Trophoblast cell (in vitro differentiated cells and primary cell): ENCODE measurements around the gene NPY5R.

Experiments used
- DNase-seq, 2 donors: peaks; one replicate each; pipeline ENCODE4 v3.0.0-alpha.2; 2016
- H2AFZ ChIP-seq: 2 replicates; pipeline ENCODE4 v1.6.1; 2013; ENCODE audit warnings: low read length, moderate library complexity, mild to moderate bottlenecking; ENCODE audit not compliant: insufficient read depth, poor library complexity
- H2AK5ac ChIP-seq: 2 replicates; pipeline ENCODE4 v1.6.1; 2013; ENCODE audit warnings: mild to moderate bottlenecking, low read length
- H2BK120ac ChIP-seq: 2 replicates; pipeline ENCODE4 v1.6.1; 2013; ENCODE audit warnings: low read length, mild to moderate bottlenecking, moderate library complexity; ENCODE audit not compliant: insufficient read depth, poor library complexity
- H2BK12ac ChIP-seq: 2 replicates; pipeline ENCODE4 v1.6.1; 2013; ENCODE audit warnings: mild to moderate bottlenecking, low read length, moderate library complexity
- H2BK5ac ChIP-seq: 2 replicates; pipeline ENCODE4 v1.6.1; 2013; ENCODE audit warnings: low read length, low read depth, moderate library complexity, mild to moderate bottlenecking; ENCODE audit not compliant: poor library complexity
- H3K14ac ChIP-seq: 2 replicates; pipeline ENCODE4 v1.6.1; 2013; ENCODE audit warnings: mild to moderate bottlenecking, low read length
- H3K18ac ChIP-seq: 2 replicates; pipeline ENCODE4 v1.6.1; 2013; ENCODE audit warnings: mild to moderate bottlenecking, low read length
- H3K23ac ChIP-seq: 2 replicates; pipeline ENCODE4 v1.6.1; 2013; ENCODE audit warnings: low read length
- H3K27ac ChIP-seq: 2 replicates; pipeline ENCODE4 v1.5.1; 2013; ENCODE audit warnings: low read depth, mild to moderate bottlenecking, inconsistent platforms, low read length, moderate library complexity
- H3K27me3 ChIP-seq: 2 replicates; pipeline ENCODE4 v1.6.1; 2013; ENCODE audit warnings: inconsistent platforms, mild to moderate bottlenecking, low read length, moderate library complexity; ENCODE audit not compliant: insufficient read depth
- H3K36me3 ChIP-seq, 2 experiments: 1 replicate in 1 of 2; 2 replicates in 1 of 2; pipeline ENCODE4 v1.6.1; 2013; ENCODE audit warnings: low read length in 2 of 2, mild to moderate bottlenecking in 2 of 2, moderate library complexity in 1 of 2; ENCODE audit not compliant: insufficient read depth in 2 of 2, control insufficient read depth in 1 of 2
- H3K4ac ChIP-seq: 2 replicates; pipeline ENCODE4 v1.6.1; 2013; ENCODE audit warnings: low read depth, mild to moderate bottlenecking, low read length, moderate library complexity
- H3K4me1 ChIP-seq, 2 experiments: 1 replicate in 1 of 2; 2 replicates in 1 of 2; pipeline ENCODE4 v1.6.1; 2013; ENCODE audit warnings: low read length in 2 of 2, mild to moderate bottlenecking in 2 of 2, moderate library complexity in 1 of 2; ENCODE audit not compliant: insufficient read depth in 2 of 2, control insufficient read depth in 1 of 2
- H3K4me2 ChIP-seq: 2 replicates; pipeline ENCODE4 v1.6.1; 2013; ENCODE audit warnings: inconsistent platforms, mild to moderate bottlenecking, low read length, moderate library complexity
- H3K4me3 ChIP-seq: 2 replicates; pipeline ENCODE4 v1.5.1; 2013; ENCODE audit warnings: mild to moderate bottlenecking, low read depth, low read length, inconsistent platforms
- H3K79me1 ChIP-seq: one replicate; pipeline ENCODE4 v1.6.1; 2013; ENCODE audit warnings: low read length
- H3K79me2 ChIP-seq: 2 replicates; pipeline ENCODE4 v1.6.1; 2013; ENCODE audit warnings: low read length, mild to moderate bottlenecking; ENCODE audit not compliant: control insufficient read depth, insufficient read depth, poor library complexity
- H3K9ac ChIP-seq: 2 replicates; pipeline ENCODE4 v1.6.1; 2013; ENCODE audit warnings: mild to moderate bottlenecking, low read length
- H3K9me3 ChIP-seq: 2 replicates; pipeline ENCODE4 v1.6.1; 2013; ENCODE audit warnings: low read depth, mild to moderate bottlenecking, control low read depth, inconsistent platforms, low read length; ENCODE audit not compliant: insufficient read depth
- H4K12ac ChIP-seq: 2 replicates; pipeline ENCODE4 v1.6.1; 2013; ENCODE audit warnings: low read depth, mild to moderate bottlenecking, low read length, moderate library complexity
- H4K8ac ChIP-seq: 2 replicates; pipeline ENCODE4 v1.6.1; 2013; ENCODE audit warnings: low read depth, mild to moderate bottlenecking, low read length, moderate library complexity
- H4K91ac ChIP-seq: one replicate; pipeline ENCODE4 v1.6.1; 2013; ENCODE audit warnings: low read depth, mild to moderate bottlenecking, low read length, moderate library complexity
- WGBS: extraction: QIAGEN DNeasy Blood & Tissue Kit; methylation state at CpG from one replicate; pipeline ENCODE4 v1.1.7; 2013; ENCODE audit warnings: missing lambda C conversion rate; ENCODE audit not compliant: insufficient read length, insufficient coverage; ENCODE audit errors: extremely low coverage; 5-methylcytosine and 5-hydroxymethylcytosine counted together

The NPY5R gene

GRCh38 chr4:163309466-163309865 lies 34.2 kb upstream of the NPY5R start:
- no peak overlapping the region for H2BK120ac ChIP-seq
- no peaks in the 10 kb centered on the region for H3K36me3 ChIP-seq
- H3K4ac ChIP-seq, result no peak overlapping the region
- no peak overlapping the region for H2AK5ac ChIP-seq
- no peak overlapping the region for H3K14ac ChIP-seq
- H3K27ac ChIP-seq, result no peak overlapping the region
- no peaks in the 10 kb centered on the region for H3K4me1 ChIP-seq
- H4K91ac ChIP-seq, result no peak overlapping the region
- H3K23ac ChIP-seq, result no peak overlapping the region
- H3K79me2 ChIP-seq, result no peaks in the 10 kb centered on the region
- no peak overlapping the region for H3K9ac ChIP-seq
- no peak overlapping the region for H3K18ac ChIP-seq
- H3K27me3 ChIP-seq, result no peaks in the 10 kb centered on the region
- H4K12ac ChIP-seq, result no peak overlapping the region
- no peak overlapping the region for H3K4me2 ChIP-seq
- no CpG with 5 or more reads among the region's 1 CpG for WGBS
- no peak overlapping the region for H2BK5ac ChIP-seq
- H2BK12ac ChIP-seq, result no peak overlapping the region
- no peak overlapping the region for H4K8ac ChIP-seq
- no peaks in the 10 kb centered on the region for H3K79me1 ChIP-seq
- no peak overlapping the region for H3K4me3 ChIP-seq
- no peak overlapping the region for H2AFZ ChIP-seq
- no peak for DNase-seq
- no peaks in the 10 kb centered on the region for H3K9me3 ChIP-seq

GRCh38 chr4:163317110-163317509 lies 26.6 kb upstream of the NPY5R start:
- H3K4me3 ChIP-seq, result no peak overlapping the region
- H2AFZ ChIP-seq, result no peak overlapping the region
- H2BK12ac ChIP-seq, result no peak overlapping the region
- no CpG with 5 or more reads among the region's 1 CpG for WGBS
- H3K4me1 ChIP-seq, result no peaks in the 10 kb centered on the region
- H4K12ac ChIP-seq, result no peak overlapping the region
- H3K9ac ChIP-seq, result no peak overlapping the region
- H2BK120ac ChIP-seq, result no peak overlapping the region
- DNase-seq, result no peak
- H2BK5ac ChIP-seq, result no peak overlapping the region
- no peak overlapping the region for H3K18ac ChIP-seq
- H3K27me3 ChIP-seq, result no peaks in the 10 kb centered on the region
- H3K4ac ChIP-seq, result no peak overlapping the region
- H3K79me2 ChIP-seq, result no peaks in the 10 kb centered on the region
- H3K9me3 ChIP-seq, result peaks cover 6% of the 10 kb centered on the region
- no peak overlapping the region for H3K23ac ChIP-seq
- H3K79me1 ChIP-seq, result no peaks in the 10 kb centered on the region
- H2AK5ac ChIP-seq, result no peak overlapping the region
- no peak overlapping the region for H3K27ac ChIP-seq
- no peak overlapping the region for H4K8ac ChIP-seq
- no peak overlapping the region for H4K91ac ChIP-seq
- no peaks in the 10 kb centered on the region for H3K36me3 ChIP-seq
- no peak overlapping the region for H3K14ac ChIP-seq
- H3K4me2 ChIP-seq, result no peak overlapping the region

- Histone ChIP-seq H3K9me3 (no peaks in the 10 kb centered on the region), H2AFZ (no peak overlapping the region), H3K18ac (no peak overlapping the region), H3K79me2 (no peaks in the 10 kb centered on the region), H3K4me1 (peaks cover 0 to 3% of the 10 kb centered on the region in 2 experiments), H3K14ac (no peak overlapping the region), H3K27ac (no peak overlapping the region), H3K4ac (no peak overlapping the region), H4K12ac (no peak overlapping the region), H2AK5ac (no peak overlapping the region), H2BK12ac (no peak overlapping the region), H3K36me3 (no peaks in the 10 kb centered on the region), H4K91ac (no peak overlapping the region), H4K8ac (no peak overlapping the region), H3K27me3 (peaks cover 19% of the 10 kb centered on the region), H3K9ac (no peak overlapping the region), H3K4me2 (peak overlapping the region; percentile 90), H3K4me3 (no peak overlapping the region), H3K23ac (no peak overlapping the region), H2BK120ac (no peak overlapping the region), H3K79me1 (peaks cover 2% of the 10 kb centered on the region), H2BK5ac (no peak overlapping the region)
- no peak for DNase-seq
- WGBS, result 100% methylated on average over 1 of the region's 16 CpGs
These were observed 12.6 kb upstream of the NPY5R start for GRCh38 chr4:163330916-163331628.

- Histone ChIP-seq H3K79me1 (peaks cover 2% of the 10 kb centered on the region), H3K4me3 (peak overlapping the region; percentile 68), H3K27me3 (peaks cover 19% of the 10 kb centered on the region), H3K4me1 (peaks cover 0 to 3% of the 10 kb centered on the region in 2 experiments), H3K18ac (no peak overlapping the region), H2AFZ (peak overlapping the region; percentile 70), H3K4ac (no peak overlapping the region), H2BK120ac (no peak overlapping the region), H4K12ac (no peak overlapping the region), H2BK5ac (no peak overlapping the region), H3K4me2 (peak overlapping the region; percentile 90), H3K9ac (no peak overlapping the region), H3K23ac (no peak overlapping the region), H4K8ac (no peak overlapping the region), H3K79me2 (no peaks in the 10 kb centered on the region), H3K14ac (no peak overlapping the region), H3K36me3 (no peaks in the 10 kb centered on the region), H3K9me3 (no peaks in the 10 kb centered on the region), H2AK5ac (no peak overlapping the region), H2BK12ac (no peak overlapping the region), H3K27ac (no peak overlapping the region), H4K91ac (no peak overlapping the region)
- peak in 1 of 2 donors; percentile 23 for DNase-seq
- no CpG with 5 or more reads among the region's 58 CpGs for WGBS
These were observed 11.9 kb upstream of the NPY5R start for GRCh38 chr4:163331629-163332376.
